ENCODE results near the gene CD28. TPM values are rescaled to one million over a fixed set of nuclear protein-coding genes. Genes with fewer than 3 reads are reported as not detected.

The CD28 gene
- total and polyA plus RNA-seq, 10 donors, result 1.3 to 22.4 (median 13.0) TPM

GRCh38 chr2:203750346-203751068 lies 44.1 kb downstream of the CD28 start:
- Histone ChIP-seq H3K27ac (no peak overlapping the region), H3K36me3 (no peaks in the 10 kb centered on the region), H3K9me3 (peaks cover 0 to 10% (median 4%) of the 10 kb centered on the region in 8 donors), H3K4me3 (no peak overlapping the region), H3K4me1 (peaks cover 0 to 16% (median 6%) of the 10 kb centered on the region in 6 donors), H3K27me3 (replicated peaks in 1 of 7) (no peaks in the 10 kb centered on the region)
- TF ChIP-seq POLR2A (IDR thresholded peaks at IDR 0.05) (no peak), CTCF (IDR thresholded peaks at IDR 0.05 in 8 of 11, conservative IDR thresholded peaks at IDR 0.05 in 3 of 11) (no peak), POLR2AphosphoS5 (IDR thresholded peaks at IDR 0.05) (no peak)
- 61 to 71% (median 67%) methylated on average over 6 of the region's 6 CpGs for WGBS, 5 donors
- intact Hi-C loops (cut with DNase I; ENCODE audit: low total_unique reads), result no loop called here
- DNase-seq, result no peak

- no peak overlapping the region for H3K27ac ChIP-seq
- H3K27me3 ChIP-seq (replicated peaks in 1 of 7), result no peaks in the 10 kb centered on the region
- H3K9me3 ChIP-seq, result peaks cover 0 to 23% (median 16%) of the 10 kb centered on the region in 8 donors
- intact Hi-C loops (cut with DNase I; ENCODE audit: low total_unique reads), result no loop called here
- H3K36me3 ChIP-seq, result no peaks in the 10 kb centered on the region
- WGBS, 5 donors, result 60 to 87% (median 71%) methylated on average over 2 of the region's 2 CpGs
- no peak overlapping the region for H3K4me3 ChIP-seq
- no peak for TF ChIP-seq CTCF (IDR thresholded peaks at IDR 0.05 in 8 of 11, conservative IDR thresholded peaks at IDR 0.05 in 3 of 11)
- TF ChIP-seq POLR2A (IDR thresholded peaks at IDR 0.05), result no peak
- no peak for TF ChIP-seq POLR2AphosphoS5 (IDR thresholded peaks at IDR 0.05)
- DNase-seq, result no peak
- peaks cover 0 to 10% (median 6%) of the 10 kb centered on the region in 6 donors for H3K4me1 ChIP-seq
These were observed 45.3 kb downstream of the CD28 start for GRCh38 chr2:203751685-203752271.

GRCh38 chr2:203756161-203756560 lies 49.7 kb downstream of the CD28 start:
- WGBS, 5 donors, result 85 to 98% (median 87%) methylated on average over 1 of the region's 1 CpG
- no peaks in the 10 kb centered on the region for H3K36me3 ChIP-seq
- H3K27me3 ChIP-seq (replicated peaks in 1 of 7), result no peaks in the 10 kb centered on the region
- H3K4me1 ChIP-seq, result peaks cover 0 to 2% (median 0%) of the 10 kb centered on the region in 6 donors
- H3K27ac ChIP-seq, result no peak overlapping the region
- peaks cover 0 to 32% (median 19%) of the 10 kb centered on the region in 8 donors for H3K9me3 ChIP-seq
- no peak for TF ChIP-seq POLR2AphosphoS5 (IDR thresholded peaks at IDR 0.05)
- H3K4me3 ChIP-seq, result no peak overlapping the region
- intact Hi-C loops (cut with DNase I; ENCODE audit: low total_unique reads), result no loop called here
- DNase-seq, result no peak

GRCh38 chr2:203758841-203759689 lies 52.6 kb downstream of the CD28 start:
- Histone ChIP-seq H3K9me3 (peaks cover 0 to 27% (median 19%) of the 10 kb centered on the region in 8 donors), H3K4me3 (no peak overlapping the region), H3K36me3 (no peaks in the 10 kb centered on the region), H3K27me3 (replicated peaks in 1 of 7) (no peaks in the 10 kb centered on the region), H3K4me1 (peaks cover 0 to 12% (median 0%) of the 10 kb centered on the region in 6 donors), H3K27ac (no peak overlapping the region)
- DNase-seq, result no peak
- WGBS, 5 donors, result 48 to 90% (median 60%) methylated on average over 4 of the region's 4 CpGs
- no peak for TF ChIP-seq POLR2AphosphoS5 (IDR thresholded peaks at IDR 0.05)
- TF ChIP-seq POLR2A (IDR thresholded peaks at IDR 0.05), result no peak
- TF ChIP-seq CTCF (IDR thresholded peaks at IDR 0.05 in 8 of 11, conservative IDR thresholded peaks at IDR 0.05 in 3 of 11), result no peak
- intact Hi-C loops (cut with DNase I; ENCODE audit: low total_unique reads), result no loop called here

All from spleen (tissue), 11 donors.